HEK293 (cell line): ENCODE results near the gene CORO6.

ENCODE experiments used
- CTCF ChIA-PET: fragments of 350-600 bp; formaldehyde crosslinking; extraction: SDS; loops from one replicate; lab custom pipeline; 2021; ENCODE audit warnings: antibody characterized with exemption; lab: Yijun Ruan, JAX
- POLR2A ChIA-PET: fragments of 300-600 bp; formaldehyde crosslinking; extraction: SDS; loops from one replicate; lab custom pipeline; 2020; ENCODE audit warnings: antibody characterized with exemption, inconsistent platforms; lab: Yijun Ruan, JAX
- H3K27ac ChIP-seq: fragments of 200-500 bp; sonication (Bioruptor generic); 2 replicates; pipeline ENCODE4 v1.5.1; 2014; ENCODE audit warnings: low read depth, low read length, control low read depth, inconsistent platforms; ENCODE audit errors: extremely low read depth
- H3K36me3 ChIP-seq, 2 experiments: fragments of 200-500 bp in 1 of 2; sonication (Bioruptor generic) in 1 of 2; 1 replicate in 1 of 2; 2 replicates in 1 of 2; pipeline ENCODE4 v1.5.1; 2014 to 2017; ENCODE audit warnings: inconsistent platforms in 2 of 2, low read length in 2 of 2; ENCODE audit not compliant: control insufficient read depth in 2 of 2, insufficient read depth in 1 of 2
- H3K4me1 ChIP-seq: fragments of 200-500 bp; sonication (Bioruptor generic); 2 replicates; pipeline ENCODE4 v1.5.1; 2014; ENCODE audit warnings: mild to moderate bottlenecking, low read length, inconsistent platforms; ENCODE audit not compliant: control insufficient read depth, insufficient read depth
- H3K4me3 ChIP-seq: 2 replicates; pipeline ENCODE4 v1.5.1; 2011; ENCODE audit warnings: low read depth, mild to moderate bottlenecking, control low read depth, low read length, moderate library complexity
- H3K9me3 ChIP-seq: fragments of 200-500 bp; sonication (Bioruptor generic); 2 replicates; pipeline ENCODE4 v1.5.1; 2014; ENCODE audit warnings: low read depth, low read length, inconsistent platforms; ENCODE audit not compliant: control insufficient read depth, insufficient read depth
- GLIS1 ChIP-seq: fragments of 450-650 bp; formaldehyde crosslinking; IDR thresholded peaks from 2 replicates; pipeline ENCODE4 v1.5.1; 2016; ENCODE audit warnings: missing biosample characterization, missing genetic modification characterization
- REST ChIP-seq: fragments of 450-650 bp; formaldehyde crosslinking; IDR thresholded peaks from 2 replicates; pipeline ENCODE4 v1.5.1; 2016; ENCODE audit warnings: missing biosample characterization, missing genetic modification characterization
- SCRT2 ChIP-seq: fragments of 450-650 bp; formaldehyde crosslinking; IDR thresholded peaks from 2 replicates; pipeline ENCODE4 v1.5.1; 2016; ENCODE audit warnings: missing biosample characterization, missing genetic modification characterization
- ZNF335 ChIP-seq: fragments of 450-650 bp; formaldehyde crosslinking; conservative IDR thresholded peaks from 2 replicates; pipeline ENCODE4 v1.5.1; 2016; ENCODE audit warnings: missing biosample characterization, missing genetic modification characterization
- ZNF549 ChIP-seq: fragments of 450-650 bp; IDR thresholded peaks from 2 replicates; pipeline ENCODE4 v1.5.1; 2018; ENCODE audit warnings: missing biosample characterization, missing genetic modification characterization, mild to moderate bottlenecking, inconsistent platforms, moderate library complexity
- ZNF600 ChIP-seq: fragments of 450-650 bp; formaldehyde crosslinking; IDR thresholded peaks from 2 replicates; pipeline ENCODE4 v1.5.1; 2016; ENCODE audit warnings: missing biosample characterization, missing genetic modification characterization
- TF ChIP-seq, protein P1 (sequence below): fragments of 450-650 bp; formaldehyde crosslinking; conservative IDR thresholded peaks from 2 replicates; pipeline ENCODE4 v1.5.1; 2016; ENCODE audit warnings: low read depth, missing biosample characterization, missing genetic modification characterization

The CORO6 gene

GRCh38 chr17:29619251-29619650 is 3.5 kb downstream of the CORO6 start (continued):
- 0 out of 2 replicates have a peak, but pooled peaks have one; percentile 15 for TF ChIP-seq GLIS1 (tag by site-specific recombination)

DNA sequence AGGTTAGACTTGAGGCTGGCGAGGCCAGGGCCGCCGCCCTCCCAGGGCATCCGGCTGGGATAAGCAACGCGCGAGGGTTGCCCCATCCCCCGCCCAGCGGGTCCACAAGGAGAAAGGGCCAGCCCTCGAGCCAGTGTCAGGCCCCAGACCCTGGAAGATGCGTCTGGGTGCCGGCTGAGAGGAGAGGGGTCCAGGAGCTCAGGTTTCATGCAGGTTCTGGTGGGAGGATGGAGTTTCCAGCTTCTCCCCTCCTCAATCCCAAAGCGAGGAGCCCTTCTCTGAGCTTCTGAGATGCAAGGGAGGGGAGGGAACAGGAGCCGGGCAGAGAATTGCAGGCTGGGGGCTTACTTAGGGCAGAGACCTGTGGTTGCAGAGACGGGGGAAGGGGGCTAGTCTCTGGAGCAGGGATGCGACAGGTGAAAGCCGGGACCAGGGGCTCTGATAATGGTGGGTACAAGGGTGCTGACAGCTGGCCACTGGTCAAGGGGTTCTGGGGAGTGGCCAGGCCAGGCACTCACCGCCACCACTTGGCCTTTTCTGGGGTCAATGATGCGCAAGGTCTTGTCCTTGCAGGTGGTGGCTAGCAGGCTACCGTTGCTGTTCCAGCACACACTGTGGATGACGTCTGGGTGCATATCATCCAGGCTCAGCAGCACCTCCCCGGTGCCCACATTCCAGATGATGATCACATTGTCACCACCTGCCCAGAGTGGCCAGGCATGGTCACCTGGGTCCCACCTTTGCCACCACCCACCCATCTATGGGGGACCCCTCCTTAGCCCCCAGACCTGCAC is 4.2 kb downstream of the CORO6 start:
- POLR2A ChIA-PET = interaction anchor here (0.7 to 1.4 kb wide), 2 partner anchors 21 to 48 kb away, joined by 3 read pairs; no protein-coding TSS in a partner anchor
- CTCF ChIA-PET = interaction anchor here (0.7 to 2.8 kb wide), 7 partner anchors 21 to 486 kb away, joined by 3 to 11 read pairs (median 4); no protein-coding TSS in a partner anchor

More for the DNA sequence above, 4.2 kb downstream of the CORO6 start:
- Histone ChIP-seq H3K4me3 (peak overlapping the region; percentile 15; the same call in 1 of the 2 replicates), H3K27ac (no peak overlapping the region), H3K9me3 (no peaks in the 10 kb centered on the region), H3K36me3 (peaks cover 0 to 15% of the 10 kb centered on the region in 2 experiments; a peak in 1 of 3 replicates), H3K4me1 (peaks cover 12% of the 10 kb centered on the region)
- TF ChIP-seq SCRT2 (tag by site-specific recombination) (peak; percentile 89), ZNF549 (tag by site-specific recombination) (no peak), REST (tag by site-specific recombination) (no peak), ZNF600 (tag by site-specific recombination) (peak; percentile 38; the same call in 1 of the 2 replicates), ZNF335 (tag by site-specific recombination) (no peak)
- TF ChIP-seq, protein P1, sequence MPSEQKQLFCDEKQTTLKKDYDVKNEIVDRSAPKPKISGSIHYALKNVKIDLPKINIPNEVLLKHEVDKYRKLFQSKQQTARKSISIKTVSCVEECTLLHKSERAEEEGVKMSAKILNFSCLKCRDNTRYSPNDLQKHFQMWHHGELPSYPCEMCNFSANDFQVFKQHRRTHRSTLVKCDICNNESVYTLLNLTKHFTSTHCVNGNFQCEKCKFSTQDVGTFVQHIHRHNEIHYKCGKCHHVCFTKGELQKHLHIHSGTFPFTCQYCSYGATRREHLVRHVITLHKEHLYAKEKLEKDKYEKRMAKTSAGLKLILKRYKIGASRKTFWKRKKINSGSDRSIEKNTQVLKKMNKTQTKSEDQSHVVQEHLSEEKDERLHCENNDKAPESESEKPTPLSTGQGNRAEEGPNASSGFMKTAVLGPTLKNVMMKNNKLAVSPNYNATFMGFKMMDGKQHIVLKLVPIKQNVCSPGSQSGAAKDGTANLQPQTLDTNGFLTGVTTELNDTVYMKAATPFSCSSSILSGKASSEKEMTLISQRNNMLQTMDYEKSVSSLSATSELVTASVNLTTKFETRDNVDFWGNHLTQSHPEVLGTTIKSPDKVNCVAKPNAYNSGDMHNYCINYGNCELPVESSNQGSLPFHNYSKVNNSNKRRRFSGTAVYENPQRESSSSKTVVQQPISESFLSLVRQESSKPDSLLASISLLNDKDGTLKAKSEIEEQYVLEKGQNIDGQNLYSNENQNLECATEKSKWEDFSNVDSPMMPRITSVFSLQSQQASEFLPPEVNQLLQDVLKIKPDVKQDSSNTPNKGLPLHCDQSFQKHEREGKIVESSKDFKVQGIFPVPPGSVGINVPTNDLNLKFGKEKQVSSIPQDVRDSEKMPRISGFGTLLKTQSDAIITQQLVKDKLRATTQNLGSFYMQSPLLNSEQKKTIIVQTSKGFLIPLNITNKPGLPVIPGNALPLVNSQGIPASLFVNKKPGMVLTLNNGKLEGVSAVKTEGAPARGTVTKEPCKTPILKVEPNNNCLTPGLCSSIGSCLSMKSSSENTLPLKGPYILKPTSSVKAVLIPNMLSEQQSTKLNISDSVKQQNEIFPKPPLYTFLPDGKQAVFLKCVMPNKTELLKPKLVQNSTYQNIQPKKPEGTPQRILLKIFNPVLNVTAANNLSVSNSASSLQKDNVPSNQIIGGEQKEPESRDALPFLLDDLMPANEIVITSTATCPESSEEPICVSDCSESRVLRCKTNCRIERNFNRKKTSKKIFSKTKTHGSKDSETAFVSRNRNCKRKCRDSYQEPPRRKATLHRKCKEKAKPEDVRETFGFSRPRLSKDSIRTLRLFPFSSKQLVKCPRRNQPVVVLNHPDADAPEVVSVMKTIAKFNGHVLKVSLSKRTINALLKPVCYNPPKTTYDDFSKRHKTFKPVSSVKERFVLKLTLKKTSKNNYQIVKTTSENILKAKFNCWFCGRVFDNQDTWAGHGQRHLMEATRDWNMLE = no peak
